Upper lobe of left lung (tissue), 6 donors: ENCODE results near the gene C5orf58. TPM values are rescaled to one million over a fixed set of nuclear protein-coding genes. Genes with fewer than 3 reads are reported as not detected.

ENCODE experiments used
- ATAC-seq, 2 donors: fragments of 200-7000 bp; cut with Tn5 transposase; one replicate each; pipeline ENCODE4 v1.9.1; 2022; ENCODE audit warnings: mild to moderate bottlenecking in 2 of 2, moderate library complexity in 2 of 2; ENCODE audit not compliant: low FRiP score in 2 of 2
- DNase-seq, 2 donors: peaks; one replicate each; pipeline ENCODE4 v3.0.0-alpha.2; 2019 to 2020
- H3K27ac ChIP-seq, 4 donors: fragments of 200-600 bp; sonication (generic); one replicate each; pipeline ENCODE4 v1.5.1; 2016 to 2019
- H3K27me3 ChIP-seq, 4 donors: fragments of 200-600 bp; sonication (generic); one replicate each; pipeline ENCODE4 v1.5.1; 2017 to 2019
- H3K36me3 ChIP-seq, 4 donors: fragments of 200-600 bp; sonication (generic); one replicate each; pipeline ENCODE4 v1.5.1; 2016 to 2019
- H3K4me1 ChIP-seq, 4 donors: fragments of 200-600 bp; sonication (generic); one replicate each; pipeline ENCODE4 v1.5.1; 2018 to 2019
- H3K4me3 ChIP-seq, 4 donors: fragments of 200-600 bp; sonication (generic); one replicate each; pipeline ENCODE4 v1.5.1; 2017 to 2019; ENCODE audit warnings: mild to moderate bottlenecking in 2 of 4, moderate library complexity in 1 of 4
- H3K9me3 ChIP-seq, 4 donors: fragments of 200-600 bp; sonication (generic); one replicate each; pipeline ENCODE4 v1.5.1; 2018 to 2019
- EP300 ChIP-seq, 4 donors: sonication (generic); formaldehyde crosslinking; IDR thresholded peaks; one replicate each; pipeline ENCODE4 v1.5.1; 2017; ENCODE audit warnings: antibody characterized with exemption in 4 of 4, control low read depth in 2 of 4
- POLR2A ChIP-seq, 4 donors: fragments of 450-650 bp; IDR thresholded peaks; one replicate each; pipeline ENCODE4 v1.5.1; 2016 to 2017; ENCODE audit warnings: antibody characterized with exemption in 4 of 4, mild to moderate bottlenecking in 2 of 4
- POLR2AphosphoS5 ChIP-seq, 2 donors: sonication (generic); formaldehyde crosslinking; IDR thresholded peaks; one replicate each; pipeline ENCODE4 v1.5.1; 2017; ENCODE audit warnings: antibody characterized with exemption in 2 of 2
- WGBS, 2 donors: methylation state at CpG; one replicate each; pipeline ENCODE4 v1.1.5; 2017 to 2018; 5-methylcytosine and 5-hydroxymethylcytosine counted together
- total RNA-seq, 6 donors: library from RNA; depleted of rRNA in 4 of 6; stranded (reverse); fragments of >200 nt in 4 of 6; gene quantifications; one replicate each; pipeline versions ENCODE4 v1.1.0 to v1.2.1, GENCODE V29; 2016 to 2021
- TF ChIP-seq, protein P1 (sequence below), 6 experiments: fragments of 450-650 bp in 4 of 6; fragments of 200-600 bp in 2 of 6; sonication (generic) in 2 of 6; IDR thresholded peaks; one replicate each; pipeline ENCODE4 v1.5.1; 2016 to 2019; ENCODE audit warnings: antibody characterized with exemption in 6 of 6
- donor health status: DM: no; HTN: no; CAD: no; lungs with moderate emphysema.
- donor health status: DM: no; HTN: yes; CAD: no; lungs with severe emphysema.

C5orf58 gene
- total RNA-seq, 6 donors from 2014 or later, result not detected

DNA sequence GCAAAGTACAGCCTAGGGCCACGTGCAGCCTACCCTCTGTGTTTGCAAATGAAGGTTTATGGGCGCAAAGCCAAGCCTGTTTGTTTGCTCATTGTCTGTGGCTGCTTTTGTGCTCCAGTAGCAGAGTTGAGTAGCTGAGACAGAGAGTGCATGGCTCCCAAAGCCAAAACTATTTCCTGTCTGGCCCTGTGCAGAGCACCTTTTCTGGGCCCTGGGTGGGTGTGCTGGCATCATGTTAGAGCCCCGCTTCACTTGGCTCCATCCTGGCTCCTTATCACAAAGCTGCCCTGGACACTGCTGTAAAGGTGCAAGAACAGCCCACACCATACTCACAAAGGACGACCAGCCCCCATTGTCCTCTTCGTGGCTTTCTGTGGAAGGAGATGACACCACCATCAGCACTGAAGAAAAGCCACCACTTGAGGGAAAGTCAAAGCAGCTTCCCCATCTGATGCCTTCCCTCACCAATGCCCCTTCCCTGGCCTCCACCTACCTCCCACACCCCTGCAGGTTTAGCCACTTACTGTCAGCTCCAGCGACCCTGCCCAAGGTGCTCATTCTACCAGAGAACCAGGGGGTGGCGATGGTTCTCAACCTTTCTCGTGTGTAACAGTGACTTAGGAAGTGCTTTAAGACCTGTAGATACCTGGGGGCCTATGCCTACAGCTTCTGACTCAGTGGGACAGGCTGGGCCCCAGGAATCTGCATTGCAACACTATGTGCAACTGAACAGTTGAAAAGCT, 41.4 kb downstream of the C5orf58 start:
- no peak for DNase-seq
- Histone ChIP-seq H3K9me3 (no peaks in the 10 kb centered on the region), H3K4me3 (no peak overlapping the region), H3K27ac (peak overlapping the region in 1 of 4 donors; percentile 9), H3K27me3 (no peaks in the 10 kb centered on the region), H3K36me3 (peaks cover 0 to 50% (median 8%) of the 10 kb centered on the region in 4 donors), H3K4me1 (peaks cover 29 to 59% (median 50%) of the 10 kb centered on the region in 4 donors)
- TF ChIP-seq, protein P1, sequence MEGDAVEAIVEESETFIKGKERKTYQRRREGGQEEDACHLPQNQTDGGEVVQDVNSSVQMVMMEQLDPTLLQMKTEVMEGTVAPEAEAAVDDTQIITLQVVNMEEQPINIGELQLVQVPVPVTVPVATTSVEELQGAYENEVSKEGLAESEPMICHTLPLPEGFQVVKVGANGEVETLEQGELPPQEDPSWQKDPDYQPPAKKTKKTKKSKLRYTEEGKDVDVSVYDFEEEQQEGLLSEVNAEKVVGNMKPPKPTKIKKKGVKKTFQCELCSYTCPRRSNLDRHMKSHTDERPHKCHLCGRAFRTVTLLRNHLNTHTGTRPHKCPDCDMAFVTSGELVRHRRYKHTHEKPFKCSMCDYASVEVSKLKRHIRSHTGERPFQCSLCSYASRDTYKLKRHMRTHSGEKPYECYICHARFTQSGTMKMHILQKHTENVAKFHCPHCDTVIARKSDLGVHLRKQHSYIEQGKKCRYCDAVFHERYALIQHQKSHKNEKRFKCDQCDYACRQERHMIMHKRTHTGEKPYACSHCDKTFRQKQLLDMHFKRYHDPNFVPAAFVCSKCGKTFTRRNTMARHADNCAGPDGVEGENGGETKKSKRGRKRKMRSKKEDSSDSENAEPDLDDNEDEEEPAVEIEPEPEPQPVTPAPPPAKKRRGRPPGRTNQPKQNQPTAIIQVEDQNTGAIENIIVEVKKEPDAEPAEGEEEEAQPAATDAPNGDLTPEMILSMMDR (IDR thresholded peaks at IDR 0.05), result peak in 3 of 6 experiments; percentile 6 to 17 (median 15)
- no peak for TF ChIP-seq EP300 (IDR thresholded peaks at IDR 0.05)
- 58 to 67% methylated on average over 8 of the region's 8 CpGs for WGBS, 2 donors
- ATAC-seq, result no peak

DNA sequence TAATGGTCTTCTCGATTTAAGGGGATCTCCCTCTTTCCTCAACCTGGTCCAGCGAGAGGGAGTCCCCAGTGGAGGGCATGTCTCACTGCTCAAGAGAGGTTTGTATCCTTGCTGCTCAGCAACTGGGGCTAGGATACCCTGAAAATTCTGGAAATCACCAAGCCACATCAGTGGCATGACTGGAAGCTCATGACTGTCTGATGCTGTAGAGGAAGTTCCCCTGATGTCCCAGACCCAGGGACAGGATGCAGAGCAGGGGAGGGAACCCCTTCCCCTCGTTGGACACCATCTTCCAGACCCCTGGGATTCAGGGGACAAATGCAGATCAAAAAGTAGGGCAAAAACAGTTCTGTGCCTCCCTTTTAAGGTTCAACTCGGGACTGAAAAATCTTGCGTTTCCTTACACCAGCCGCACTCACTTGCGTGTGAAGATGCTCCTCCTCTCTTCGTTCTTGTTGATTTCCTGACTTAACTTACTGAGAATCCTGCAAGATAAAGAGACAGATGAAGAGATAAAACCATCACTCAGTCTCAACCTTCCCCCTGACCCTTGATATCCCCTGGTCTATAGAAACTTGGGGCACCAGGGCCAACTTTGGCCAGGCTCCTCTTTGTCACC, 42.7 kb downstream of the C5orf58 start:
- Histone ChIP-seq H3K27ac (peak overlapping the region in 3 of 4 donors; percentile 11 to 73 (median 49)), H3K9me3 (no peaks in the 10 kb centered on the region), H3K4me3 (no peak overlapping the region), H3K27me3 (no peaks in the 10 kb centered on the region), H3K4me1 (peaks cover 38 to 68% (median 55%) of the 10 kb centered on the region in 4 donors), H3K36me3 (peaks cover 0 to 44% (median 7%) of the 10 kb centered on the region in 4 donors)
- no peak for ATAC-seq
- DNase-seq, result no peak
- 65 to 69% methylated on average over 8 of the region's 8 CpGs for WGBS, 2 donors
- TF ChIP-seq POLR2AphosphoS5 (IDR thresholded peaks at IDR 0.05) (no peak), POLR2A (IDR thresholded peaks at IDR 0.05) (no peak), EP300 (IDR thresholded peaks at IDR 0.05) (no peak)
- TF ChIP-seq, protein P1 (IDR thresholded peaks at IDR 0.05), result no peak

DNA sequence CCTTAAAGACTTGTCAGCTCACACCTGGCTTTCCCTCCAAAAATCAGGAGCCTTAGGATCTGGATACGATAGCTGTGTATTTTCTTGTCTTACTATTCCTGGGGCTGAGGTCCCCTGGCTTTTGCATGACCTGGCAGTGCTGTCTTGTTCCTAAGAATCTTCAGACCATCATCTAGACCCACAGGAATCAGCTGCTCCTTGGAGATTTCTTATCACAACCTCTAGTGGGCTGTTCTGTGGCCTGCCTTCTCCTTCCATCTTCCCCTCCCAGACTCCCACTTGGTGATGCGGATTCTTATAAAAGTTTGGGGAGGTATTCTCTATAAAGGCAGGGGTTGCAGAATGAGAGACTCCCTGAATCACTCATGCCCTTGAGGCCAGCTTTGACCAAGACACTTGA, 43.4 kb downstream of the C5orf58 start:
- ATAC-seq, result no peak
- H3K4me1 ChIP-seq, result peaks cover 42 to 72% (median 61%) of the 10 kb centered on the region in 4 donors
- no peak for DNase-seq

DNA sequence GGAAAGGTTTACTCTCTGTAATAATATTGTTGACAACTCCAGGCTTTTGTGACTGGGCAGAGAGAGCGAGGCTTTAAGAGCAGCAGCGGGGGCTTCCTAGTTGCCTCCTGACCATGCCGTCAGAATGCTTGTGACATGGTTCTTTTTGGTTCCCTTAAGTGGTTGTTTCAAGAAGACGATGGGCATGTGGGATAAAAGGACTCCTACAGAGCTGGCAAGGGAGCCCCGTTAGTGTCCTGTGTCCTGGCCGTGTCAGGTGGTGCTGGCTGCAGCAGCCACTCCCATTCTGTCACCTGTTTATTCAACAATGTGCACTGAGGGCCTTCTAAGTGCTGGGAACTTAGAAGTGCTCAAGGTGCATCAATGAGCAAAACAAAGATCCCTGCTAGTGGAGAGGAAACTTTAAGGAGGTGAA, 45.1 kb downstream of the C5orf58 start:
- no peak for ATAC-seq
- Histone ChIP-seq H3K36me3 (peaks cover 0 to 28% (median 5%) of the 10 kb centered on the region in 4 donors), H3K9me3 (no peaks in the 10 kb centered on the region), H3K27ac (peak overlapping the region; percentile 55 to 73 (median 60)), H3K4me1 (peaks cover 37 to 73% (median 64%) of the 10 kb centered on the region in 4 donors), H3K4me3 (no peak overlapping the region), H3K27me3 (no peaks in the 10 kb centered on the region)
- 11% methylated on average over 5 to 6 of the region's 6 CpGs for WGBS, 2 donors
- TF ChIP-seq, protein P1 (IDR thresholded peaks at IDR 0.05), result no peak
- no peak for TF ChIP-seq POLR2AphosphoS5 (IDR thresholded peaks at IDR 0.05)
- TF ChIP-seq POLR2A (IDR thresholded peaks at IDR 0.05), result no peak
- peak in 1 of 4 donors; percentile 40 for TF ChIP-seq EP300 (IDR thresholded peaks at IDR 0.05)
- no peak for DNase-seq

More for the DNA sequence above, 43.4 kb downstream of the C5orf58 start:
- peak overlapping the region in 3 of 4 donors; percentile 11 to 73 (median 49) for H3K27ac ChIP-seq
- H3K4me3 ChIP-seq, result no peak overlapping the region
- no peaks in the 10 kb centered on the region for H3K9me3 ChIP-seq
- no peaks in the 10 kb centered on the region for H3K27me3 ChIP-seq
- 81 to 86% methylated on average over 2 of the region's 2 CpGs for WGBS, 2 donors
- TF ChIP-seq POLR2AphosphoS5 (IDR thresholded peaks at IDR 0.05) (no peak), POLR2A (IDR thresholded peaks at IDR 0.05) (no peak), EP300 (IDR thresholded peaks at IDR 0.05) (no peak)
- TF ChIP-seq, protein P1 (IDR thresholded peaks at IDR 0.05), result no peak
- H3K36me3 ChIP-seq, result peaks cover 0 to 38% (median 5%) of the 10 kb centered on the region in 4 donors
